DOHH2 (cell line): ENCODE results near the gene DLEU7.

Source experiments
- CTCF ChIP-seq: fragments of 200-600 bp; sonication (generic); IDR thresholded peaks from one replicate; pipeline ENCODE4 v1.5.1; 2014; ENCODE audit warnings: antibody characterized with exemption, mild to moderate bottlenecking, low read depth, low read length; ENCODE audit not compliant: poor library complexity, severe bottlenecking
- EZH2phosphoT487 ChIP-seq: fragments of 200-600 bp; sonication (generic); IDR thresholded peaks from 2 replicates; pipeline ENCODE4 v1.6.1; 2017; ENCODE audit warnings: borderline replicate concordance, mild to moderate bottlenecking, antibody characterized with exemption, low read length, moderate library complexity, mixed read lengths

- TF ChIP-seq CTCF (no peak), EZH2phosphoT487 (no peak)
Observed at GRCh38 chr13:50798923-50799322, 44.6 kb downstream of the DLEU7 start.
